Stimulated activated naive CD4-positive, alpha-beta T cell (primary cell): Measurements from ENCODE around the gene CNDP2.

Source experiments
- DNase-seq, 6 experiments: peaks; one replicate each; lab custom pipeline; 2025; lab: John Stamatoyannopoulos, UW

CNDP2 gene

GRCh38 chr18:74571895-74572680, 75.9 kb downstream of the CNDP2 start:
- DNase-seq = no peak

- no peak for DNase-seq
These were observed 76.9 kb downstream of the CNDP2 start for GRCh38 chr18:74573053-74573452.
